ENCODE data around the gene MELTF.
A peak's percentile ranks its signal among the peaks of the same experiment; 100 is the strongest.

MELTF gene

GRCh38 chr3:197028728-197029510, 698 bp downstream of the MELTF start:
- Histone ChIP-seq H3K27ac (ENCODE audit: low read depth, low read length) (no peak overlapping the region), H3K27me3 (ENCODE audit: low read length) (no peaks in the 10 kb centered on the region), H3K4me2 (ENCODE audit: low read depth, low read length, poor library complexity, severe bottlenecking) (peak overlapping the region; percentile 93), H3F3A (ENCODE audit: insufficient read depth) (0 out of 2 replicates have a peak, but pooled peaks cover 4% of the 10 kb centered on the region), H3K4me3 (ENCODE audit: insufficient read depth, low read length, poor library complexity, severe bottlenecking) (peak overlapping the region; percentile 86), H2AFZ (ENCODE audit: low read depth, low read length, severe bottlenecking) (peak overlapping the region; percentile 97), H3K36me3 (ENCODE audit: low read length) (no peaks in the 10 kb centered on the region), H3K9ac (ENCODE audit: low read length) (peak overlapping the region; percentile 79), H3K9me2 (replicated peaks; ENCODE audit: insufficient read depth, low read length) (no peaks in the 10 kb centered on the region), H3K79me2 (ENCODE audit: insufficient read depth, low read length) (no peaks in the 10 kb centered on the region), H4K20me1 (ENCODE audit: low read depth, low read length) (no peaks in the 10 kb centered on the region), H3K9me3 (ENCODE audit: insufficient read depth, low read length) (no peaks in the 10 kb centered on the region)
- no peak for TF ChIP-seq EZH2phosphoT487 (conservative IDR thresholded peaks at IDR 0.05; ENCODE audit: low read length)
- TF ChIP-seq, protein P1, sequence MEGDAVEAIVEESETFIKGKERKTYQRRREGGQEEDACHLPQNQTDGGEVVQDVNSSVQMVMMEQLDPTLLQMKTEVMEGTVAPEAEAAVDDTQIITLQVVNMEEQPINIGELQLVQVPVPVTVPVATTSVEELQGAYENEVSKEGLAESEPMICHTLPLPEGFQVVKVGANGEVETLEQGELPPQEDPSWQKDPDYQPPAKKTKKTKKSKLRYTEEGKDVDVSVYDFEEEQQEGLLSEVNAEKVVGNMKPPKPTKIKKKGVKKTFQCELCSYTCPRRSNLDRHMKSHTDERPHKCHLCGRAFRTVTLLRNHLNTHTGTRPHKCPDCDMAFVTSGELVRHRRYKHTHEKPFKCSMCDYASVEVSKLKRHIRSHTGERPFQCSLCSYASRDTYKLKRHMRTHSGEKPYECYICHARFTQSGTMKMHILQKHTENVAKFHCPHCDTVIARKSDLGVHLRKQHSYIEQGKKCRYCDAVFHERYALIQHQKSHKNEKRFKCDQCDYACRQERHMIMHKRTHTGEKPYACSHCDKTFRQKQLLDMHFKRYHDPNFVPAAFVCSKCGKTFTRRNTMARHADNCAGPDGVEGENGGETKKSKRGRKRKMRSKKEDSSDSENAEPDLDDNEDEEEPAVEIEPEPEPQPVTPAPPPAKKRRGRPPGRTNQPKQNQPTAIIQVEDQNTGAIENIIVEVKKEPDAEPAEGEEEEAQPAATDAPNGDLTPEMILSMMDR (IDR thresholded peaks at IDR 0.05; ENCODE audit: insufficient read depth, low read length, poor library complexity, severe bottlenecking): no peak

GRCh38 chr3:197027896-197028727, 1.5 kb downstream of the MELTF start:
- no peak overlapping the region for H2AFZ ChIP-seq (ENCODE audit: low read depth, low read length, severe bottlenecking)
- no peaks in the 10 kb centered on the region for H4K20me1 ChIP-seq (ENCODE audit: low read depth, low read length)
- H3K4me3 ChIP-seq (ENCODE audit: insufficient read depth, low read length, poor library complexity, severe bottlenecking): no peak overlapping the region
- H3K9ac ChIP-seq (ENCODE audit: low read length): peak overlapping the region; percentile 79
- no peak overlapping the region for H3K27ac ChIP-seq (ENCODE audit: low read depth, low read length)
- no peaks in the 10 kb centered on the region for H3K79me2 ChIP-seq (ENCODE audit: insufficient read depth, low read length)
- H3K36me3 ChIP-seq (ENCODE audit: low read length): no peaks in the 10 kb centered on the region
- no peaks in the 10 kb centered on the region for H3K27me3 ChIP-seq (ENCODE audit: low read length)
- TF ChIP-seq, protein P1 (IDR thresholded peaks at IDR 0.05; ENCODE audit: insufficient read depth, low read length, poor library complexity, severe bottlenecking): no peak
- TF ChIP-seq EZH2phosphoT487 (conservative IDR thresholded peaks at IDR 0.05; ENCODE audit: low read length): no peak
- H3K9me2 ChIP-seq (replicated peaks; ENCODE audit: insufficient read depth, low read length): no peaks in the 10 kb centered on the region
- H3K9me3 ChIP-seq (ENCODE audit: insufficient read depth, low read length): no peaks in the 10 kb centered on the region
- peak overlapping the region; percentile 93 for H3K4me2 ChIP-seq (ENCODE audit: low read depth, low read length, poor library complexity, severe bottlenecking)
- peaks cover 4% of the 10 kb centered on the region; the same call in 1 of the 2 replicates for H3F3A ChIP-seq (ENCODE audit: insufficient read depth)

- Histone ChIP-seq H3K4me2 (ENCODE audit: low read depth, low read length, poor library complexity, severe bottlenecking) (no peak overlapping the region), H3K9me2 (replicated peaks; ENCODE audit: insufficient read depth, low read length) (no peaks in the 10 kb centered on the region), H3K9ac (ENCODE audit: low read length) (no peak overlapping the region), H4K20me1 (ENCODE audit: low read depth, low read length) (no peaks in the 10 kb centered on the region), H3K9me3 (ENCODE audit: insufficient read depth, low read length) (no peaks in the 10 kb centered on the region), H2AFZ (ENCODE audit: low read depth, low read length, severe bottlenecking) (no peak overlapping the region), H3K4me3 (ENCODE audit: insufficient read depth, low read length, poor library complexity, severe bottlenecking) (no peak overlapping the region), H3K79me2 (ENCODE audit: insufficient read depth, low read length) (no peaks in the 10 kb centered on the region), H3F3A (ENCODE audit: insufficient read depth) (peaks cover 4% of the 10 kb centered on the region; the same call in 1 of the 2 replicates), H3K27ac (ENCODE audit: low read depth, low read length) (no peak overlapping the region), H3K36me3 (ENCODE audit: low read length) (no peaks in the 10 kb centered on the region), H3K27me3 (ENCODE audit: low read length) (no peaks in the 10 kb centered on the region)
- TF ChIP-seq, protein P1 (IDR thresholded peaks at IDR 0.05; ENCODE audit: insufficient read depth, low read length, poor library complexity, severe bottlenecking): no peak
- TF ChIP-seq EZH2phosphoT487 (conservative IDR thresholded peaks at IDR 0.05; ENCODE audit: low read length): no peak
Observed at GRCh38 chr3:197027151-197027895, 2.3 kb downstream of the MELTF start.

All from SU-DHL-6 (cell line).